ENCODE measurements around the gene MYH16. TPM values are rescaled to one million over a fixed set of nuclear protein-coding genes. Genes with fewer than 3 reads are reported as not detected.
"Not testable (repeated sequence)": the region's sequence is repeated elsewhere in the genome, so short reads cannot be mapped to it uniquely, and the experiment has no call there.

MYH16 gene
- total RNA-seq, 2 experiments from 2014 or later, result not detected

- no peak overlapping the region for H3K4me3 Mint-ChIP-seq
- H3K36me3 Mint-ChIP-seq (ENCODE audit: low read depth), result no peaks in the 10 kb centered on the region
- no peaks in the 10 kb centered on the region for H3K4me1 ChIP-seq (ENCODE audit: insufficient read depth, low read length)
- TF ChIP-seq CTCF (IDR thresholded peaks at IDR 0.05), result no peak
- ChIA-PET POLR2A (no interaction called here), CTCF (no interaction called here)
- no peaks in the 10 kb centered on the region for H3K9me3 ChIP-seq (ENCODE audit: control insufficient read depth in 1 of 2, insufficient read depth in 1 of 2, low read length in 2 of 2)
- H3K36me3 ChIP-seq (ENCODE audit: insufficient read depth, low read length), result no peaks in the 10 kb centered on the region
- DNase-seq (no peak), ATAC-seq (ENCODE audit: poor library complexity) (no peak)
- no peaks in the 10 kb centered on the region for H3K9me3 Mint-ChIP-seq
- intact Hi-C loops (cut with DNase I, micrococcal nuclease), result no loop called here
- H3K27me3 Mint-ChIP-seq, result peaks cover 5% of the 10 kb centered on the region
- no peak overlapping the region for H3K27ac ChIP-seq (ENCODE audit: low read depth in 1 of 2, low read length in 2 of 2)
- H3K4me1 Mint-ChIP-seq (ENCODE audit: low read depth), result no peaks in the 10 kb centered on the region
- H3K27ac Mint-ChIP-seq, result no peak overlapping the region
- H3K27me3 ChIP-seq (ENCODE audit: control insufficient read depth in 1 of 2, insufficient read depth in 2 of 2, low read length in 2 of 2), result peaks cover 0 to 2% of the 10 kb centered on the region in 2 experiments
- no peak overlapping the region for H3K4me3 ChIP-seq (ENCODE audit: low read length)
Observed at GRCh38 chr7:99268577-99268908, 4.1 kb upstream of the MYH16 start.

GRCh38 chr7:99270702-99271101, 1.9 kb upstream of the MYH16 start:
- POLR2A ChIA-PET, result no interaction called here
- no peak for ATAC-seq (ENCODE audit: poor library complexity)
- peaks cover 5% of the 10 kb centered on the region for H3K4me1 ChIP-seq (ENCODE audit: insufficient read depth, low read length)
- H3K4me1 Mint-ChIP-seq (ENCODE audit: low read depth), result no peaks in the 10 kb centered on the region
- peaks cover 5% of the 10 kb centered on the region for H3K27me3 Mint-ChIP-seq
- H3K4me3 ChIP-seq (ENCODE audit: low read length), result no peak overlapping the region
- no peaks in the 10 kb centered on the region for H3K36me3 ChIP-seq (ENCODE audit: insufficient read depth, low read length)
- no peak for TF ChIP-seq CTCF (IDR thresholded peaks at IDR 0.05)
- no peaks in the 10 kb centered on the region for H3K9me3 Mint-ChIP-seq
- no peak overlapping the region for H3K27ac ChIP-seq (ENCODE audit: low read depth in 1 of 2, low read length in 2 of 2)
- no peaks in the 10 kb centered on the region for H3K9me3 ChIP-seq (ENCODE audit: control insufficient read depth in 1 of 2, insufficient read depth in 1 of 2, low read length in 2 of 2)
- no peak overlapping the region for H3K4me3 Mint-ChIP-seq
- DNase-seq, result no peak
- no peaks in the 10 kb centered on the region for H3K36me3 Mint-ChIP-seq (ENCODE audit: low read depth)
- CTCF ChIA-PET, result no interaction called here
- no peak overlapping the region for H3K27ac Mint-ChIP-seq
- intact Hi-C loops (cut with DNase I, micrococcal nuclease), result no loop called here
- H3K27me3 ChIP-seq (ENCODE audit: control insufficient read depth in 1 of 2, insufficient read depth in 2 of 2, low read length in 2 of 2), result peaks cover 0 to 2% of the 10 kb centered on the region in 2 experiments

DNA sequence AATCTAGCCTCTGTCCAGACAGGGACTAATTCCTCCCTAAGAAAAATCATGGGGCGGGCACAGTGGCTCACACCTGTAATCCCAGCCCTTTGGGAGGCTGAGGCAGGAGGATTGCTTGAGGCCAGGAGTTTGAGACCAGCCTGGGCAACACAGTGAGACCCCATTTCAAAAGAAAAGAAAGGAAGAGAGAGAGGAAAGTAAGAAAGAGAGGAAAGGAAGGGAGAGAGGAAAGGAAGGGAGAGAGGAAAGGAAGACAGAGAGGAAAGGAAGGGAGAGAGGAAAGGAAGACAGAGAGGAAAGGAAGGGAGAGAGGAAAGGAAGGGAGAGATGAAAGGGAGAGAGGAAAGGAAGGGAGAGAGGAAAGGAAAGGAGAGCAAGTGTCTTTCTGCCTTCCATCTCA, 922 bp downstream of the MYH16 start:
- H3K36me3 ChIP-seq (ENCODE audit: insufficient read depth, low read length); H3K4me3 Mint-ChIP-seq; H3K4me3 ChIP-seq (ENCODE audit: low read length); ATAC-seq (ENCODE audit: poor library complexity); H3K27me3 Mint-ChIP-seq; H3K27me3 ChIP-seq (ENCODE audit: control insufficient read depth in 1 of 2, insufficient read depth in 2 of 2, low read length in 2 of 2); DNase-seq; intact Hi-C loops (cut with DNase I, micrococcal nuclease); H3K4me1 ChIP-seq (ENCODE audit: insufficient read depth, low read length); POLR2A ChIA-PET; CTCF ChIA-PET; H3K27ac Mint-ChIP-seq; H3K27ac ChIP-seq (ENCODE audit: low read depth in 1 of 2, low read length in 2 of 2); H3K4me1 Mint-ChIP-seq (ENCODE audit: low read depth); H3K36me3 Mint-ChIP-seq (ENCODE audit: low read depth); H3K9me3 Mint-ChIP-seq; H3K9me3 ChIP-seq (ENCODE audit: control insufficient read depth in 1 of 2, insufficient read depth in 1 of 2, low read length in 2 of 2): not testable (repeated sequence)

DNA sequence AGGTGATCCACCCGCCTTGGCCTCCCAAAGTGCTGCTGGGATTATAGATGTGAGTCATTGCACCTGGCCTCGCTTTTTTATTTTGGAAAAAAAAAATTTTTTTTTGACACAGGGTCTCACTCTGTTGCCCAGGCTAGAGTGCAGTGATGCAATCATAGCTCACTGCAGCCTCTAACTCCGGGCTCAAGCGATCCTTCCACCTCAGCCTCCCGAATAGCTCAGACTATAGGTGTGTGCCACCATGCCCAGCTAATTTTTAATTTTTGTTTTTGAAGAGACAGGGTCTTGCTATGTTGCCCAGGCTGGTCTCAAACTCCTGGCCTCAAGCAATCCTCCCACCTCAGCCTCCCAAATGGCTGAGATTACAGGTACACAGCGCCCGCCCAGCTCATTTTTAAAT, 2.3 kb downstream of the MYH16 start:
- CTCF ChIA-PET; ATAC-seq (ENCODE audit: poor library complexity); H3K9me3 Mint-ChIP-seq; H3K36me3 Mint-ChIP-seq (ENCODE audit: low read depth); H3K4me1 ChIP-seq (ENCODE audit: insufficient read depth, low read length); H3K27ac Mint-ChIP-seq; H3K9me3 ChIP-seq (ENCODE audit: control insufficient read depth in 1 of 2, insufficient read depth in 1 of 2, low read length in 2 of 2); H3K4me1 Mint-ChIP-seq (ENCODE audit: low read depth); H3K27me3 Mint-ChIP-seq; H3K36me3 ChIP-seq (ENCODE audit: insufficient read depth, low read length); intact Hi-C loops (cut with DNase I, micrococcal nuclease); H3K4me3 ChIP-seq (ENCODE audit: low read length); H3K4me3 Mint-ChIP-seq; POLR2A ChIA-PET; H3K27ac ChIP-seq (ENCODE audit: low read depth in 1 of 2, low read length in 2 of 2); DNase-seq; H3K27me3 ChIP-seq (ENCODE audit: control insufficient read depth in 1 of 2, insufficient read depth in 2 of 2, low read length in 2 of 2): not testable (repeated sequence)

Measured in CD4-positive, alpha-beta T cell (primary cell).